IPS-18c (cell line): ENCODE measurements around the gene DLEC1.

Source experiments
- H3K4me3 ChIP-seq: 2 replicates; pipeline ENCODE4 v1.7.0; 2013; ENCODE audit warnings: low read depth, mild to moderate bottlenecking, low read length, moderate library complexity; ENCODE audit not compliant: insufficient read depth
- H3K9me3 ChIP-seq: one replicate; pipeline ENCODE4 v1.6.1; 2013; ENCODE audit warnings: mild to moderate bottlenecking, low read length, moderate library complexity; ENCODE audit not compliant: control insufficient read depth, insufficient read depth

The DLEC1 gene

GRCh38 chr3:38011111-38011510 lies 27.9 kb upstream of the DLEC1 start:
- Histone ChIP-seq H3K4me3 (no peak overlapping the region), H3K9me3 (no peaks in the 10 kb centered on the region)

DNA sequence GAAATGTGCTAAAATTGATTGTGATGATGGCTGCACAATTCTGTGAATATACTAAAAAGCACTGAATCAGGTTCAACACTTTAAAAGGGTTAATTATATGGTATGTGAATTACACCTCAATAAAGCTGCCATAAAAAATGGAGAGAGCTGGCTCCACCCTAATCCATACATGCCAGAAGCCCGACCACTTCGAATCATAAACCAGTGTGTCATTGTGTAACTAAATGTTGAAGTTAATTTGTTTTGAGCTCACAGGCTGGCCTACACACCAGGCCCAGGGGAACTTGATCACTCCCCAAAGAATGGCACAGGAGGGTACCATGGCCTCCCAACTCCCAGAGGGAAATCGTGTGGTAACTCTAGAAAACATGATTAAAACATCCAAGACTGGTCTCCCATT lies 23.5 kb upstream of the DLEC1 start:
- H3K9me3 ChIP-seq: no peaks in the 10 kb centered on the region
- H3K4me3 ChIP-seq: no peak overlapping the region

DNA sequence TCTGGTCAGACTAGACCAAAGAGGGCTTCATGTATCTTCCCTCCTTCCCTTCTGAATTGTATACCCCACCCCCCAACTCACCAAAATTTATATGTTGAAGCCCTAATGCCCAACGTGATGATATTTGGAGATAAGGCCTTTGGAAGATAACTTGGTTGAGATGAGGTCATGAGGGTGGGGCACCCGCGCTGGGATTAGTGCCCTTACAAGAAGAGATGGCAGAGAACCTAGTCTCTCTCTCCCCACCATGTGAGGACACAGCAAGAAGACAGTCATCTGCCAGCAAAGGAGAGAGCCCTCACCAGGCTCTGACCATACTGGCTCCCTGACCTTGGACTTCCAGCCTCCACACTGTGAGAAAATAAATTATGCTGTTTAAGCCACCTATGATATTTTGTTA lies 23.0 kb upstream of the DLEC1 start:
- Histone ChIP-seq H3K9me3 (no peaks in the 10 kb centered on the region), H3K4me3 (no peak overlapping the region)

GRCh38 chr3:38016410-38016809 lies 22.6 kb upstream of the DLEC1 start:
- H3K4me3 ChIP-seq: no peak overlapping the region
- H3K9me3 ChIP-seq: no peaks in the 10 kb centered on the region

GRCh38 chr3:38016847-38017444 lies 22.1 kb upstream of the DLEC1 start:
- Histone ChIP-seq H3K9me3 (no peaks in the 10 kb centered on the region), H3K4me3 (no peak overlapping the region)

DNA sequence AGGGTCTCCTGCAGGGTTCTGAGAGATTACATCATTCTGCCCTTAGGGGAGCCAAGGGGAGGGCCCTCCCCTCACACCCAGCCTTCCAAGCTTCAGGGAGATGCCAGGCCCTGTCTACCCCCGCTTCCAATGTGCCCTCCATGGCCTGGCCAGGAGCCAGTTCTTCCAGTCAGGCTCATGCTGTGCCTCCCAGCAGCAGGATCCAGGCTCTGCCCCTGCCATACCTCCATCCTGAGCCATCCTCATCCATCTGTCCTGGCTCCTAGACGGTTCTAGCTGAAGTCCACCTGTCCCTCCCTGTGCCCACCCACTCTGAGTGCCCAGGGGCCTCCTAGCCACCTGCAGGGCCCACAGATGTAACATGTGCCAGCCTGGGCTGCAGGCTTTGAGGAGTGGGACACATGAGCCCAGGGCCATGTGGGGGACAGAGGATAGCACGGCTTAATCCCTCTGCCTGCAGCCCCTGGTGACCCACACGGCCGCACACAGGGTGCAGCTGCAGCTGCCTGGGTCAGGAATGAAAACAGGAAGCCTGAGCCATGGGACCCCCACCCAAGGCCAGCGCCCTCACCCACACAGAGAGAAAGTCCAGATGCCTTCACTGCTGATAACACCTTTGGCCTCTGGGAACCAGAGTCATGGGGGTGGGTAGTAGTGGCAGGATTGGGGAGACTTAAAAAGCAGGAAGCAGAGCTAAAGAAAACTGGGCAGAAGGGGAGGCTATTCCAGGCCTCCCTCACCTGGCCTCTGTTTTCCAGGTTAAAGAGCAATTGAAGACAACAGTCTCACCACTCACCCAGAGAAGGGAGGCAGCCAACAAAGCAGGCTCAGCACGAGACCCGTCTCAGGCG lies 21.3 kb upstream of the DLEC1 start:
- H3K4me3 ChIP-seq: no peak overlapping the region
- no peaks in the 10 kb centered on the region for H3K9me3 ChIP-seq

- Histone ChIP-seq H3K4me3 (no peak overlapping the region), H3K9me3 (no peaks in the 10 kb centered on the region)
Measured at GRCh38 chr3:38018296-38019266, 20.4 kb upstream of the DLEC1 start.

DNA sequence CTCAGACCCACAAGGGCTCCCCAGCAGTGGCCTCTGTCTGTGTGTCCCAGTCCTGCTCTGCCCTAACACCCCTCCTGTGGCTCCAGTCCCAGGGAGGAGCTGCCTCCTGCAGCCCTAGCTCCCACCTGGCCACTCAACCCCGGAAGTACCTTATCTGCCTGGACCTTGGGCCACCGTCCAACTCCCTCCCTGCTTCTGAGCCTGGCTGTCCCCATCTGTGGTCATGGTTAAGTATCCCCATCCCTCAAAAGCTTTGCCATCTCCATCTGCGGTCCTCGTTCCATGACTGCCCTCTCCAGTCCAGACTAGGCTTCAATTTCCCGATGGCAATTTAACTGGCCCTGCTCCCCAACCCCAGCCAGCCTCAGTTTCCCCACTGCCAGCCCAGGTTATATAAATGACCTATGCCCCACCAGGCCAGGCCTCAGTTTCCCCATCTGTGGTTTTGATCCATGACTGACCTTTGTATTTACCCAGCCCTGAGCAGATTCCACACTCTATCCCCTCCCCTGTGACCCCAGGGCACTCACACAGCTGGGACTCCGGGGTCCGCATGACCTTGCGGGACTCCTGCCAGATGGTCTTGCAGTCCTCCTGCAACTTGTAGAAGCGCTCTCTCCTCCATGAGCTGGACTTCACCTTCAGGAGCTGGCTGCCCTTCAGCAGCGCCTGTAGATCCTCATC lies 19.2 kb upstream of the DLEC1 start:
- no peak overlapping the region for H3K4me3 ChIP-seq
- no peaks in the 10 kb centered on the region for H3K9me3 ChIP-seq

DNA sequence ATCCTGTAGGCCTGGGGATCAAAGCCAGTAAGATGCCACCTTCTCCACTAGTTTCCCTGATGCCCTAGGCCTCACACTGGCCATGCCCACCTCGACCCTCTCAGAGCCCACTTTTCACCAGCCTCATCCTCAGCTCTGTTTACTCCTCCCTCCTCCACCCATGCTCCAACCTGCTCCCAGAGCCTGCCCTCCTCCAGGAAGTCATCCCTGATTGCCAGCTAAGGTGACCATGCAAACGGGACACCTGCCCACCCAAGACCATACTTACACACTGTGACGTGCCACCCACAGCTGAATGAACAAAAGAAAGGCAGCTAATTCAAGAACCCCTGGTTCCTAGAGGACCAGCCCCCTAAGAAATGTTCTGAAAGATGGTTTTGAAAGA lies 18.7 kb upstream of the DLEC1 start:
- Histone ChIP-seq H3K4me3 (no peak overlapping the region), H3K9me3 (no peaks in the 10 kb centered on the region)

- H3K9me3 ChIP-seq: no peaks in the 10 kb centered on the region
- H3K4me3 ChIP-seq: no peak overlapping the region
Measured at GRCh38 chr3:38021196-38021595, 17.8 kb upstream of the DLEC1 start.

GRCh38 chr3:38022301-38022700 lies 16.7 kb upstream of the DLEC1 start:
- no peak overlapping the region for H3K4me3 ChIP-seq

GRCh38 chr3:38022896-38023709 lies 15.9 kb upstream of the DLEC1 start:
- Histone ChIP-seq H3K9me3 (no peaks in the 10 kb centered on the region), H3K4me3 (no peak overlapping the region)

More at GRCh38 chr3:38022301-38022700, 16.7 kb upstream of the DLEC1 start:
- H3K9me3 ChIP-seq: no peaks in the 10 kb centered on the region

- Histone ChIP-seq H3K9me3 (no peaks in the 10 kb centered on the region), H3K4me3 (no peak overlapping the region)
Measured at GRCh38 chr3:38026856-38027255, 12.2 kb upstream of the DLEC1 start.

DNA sequence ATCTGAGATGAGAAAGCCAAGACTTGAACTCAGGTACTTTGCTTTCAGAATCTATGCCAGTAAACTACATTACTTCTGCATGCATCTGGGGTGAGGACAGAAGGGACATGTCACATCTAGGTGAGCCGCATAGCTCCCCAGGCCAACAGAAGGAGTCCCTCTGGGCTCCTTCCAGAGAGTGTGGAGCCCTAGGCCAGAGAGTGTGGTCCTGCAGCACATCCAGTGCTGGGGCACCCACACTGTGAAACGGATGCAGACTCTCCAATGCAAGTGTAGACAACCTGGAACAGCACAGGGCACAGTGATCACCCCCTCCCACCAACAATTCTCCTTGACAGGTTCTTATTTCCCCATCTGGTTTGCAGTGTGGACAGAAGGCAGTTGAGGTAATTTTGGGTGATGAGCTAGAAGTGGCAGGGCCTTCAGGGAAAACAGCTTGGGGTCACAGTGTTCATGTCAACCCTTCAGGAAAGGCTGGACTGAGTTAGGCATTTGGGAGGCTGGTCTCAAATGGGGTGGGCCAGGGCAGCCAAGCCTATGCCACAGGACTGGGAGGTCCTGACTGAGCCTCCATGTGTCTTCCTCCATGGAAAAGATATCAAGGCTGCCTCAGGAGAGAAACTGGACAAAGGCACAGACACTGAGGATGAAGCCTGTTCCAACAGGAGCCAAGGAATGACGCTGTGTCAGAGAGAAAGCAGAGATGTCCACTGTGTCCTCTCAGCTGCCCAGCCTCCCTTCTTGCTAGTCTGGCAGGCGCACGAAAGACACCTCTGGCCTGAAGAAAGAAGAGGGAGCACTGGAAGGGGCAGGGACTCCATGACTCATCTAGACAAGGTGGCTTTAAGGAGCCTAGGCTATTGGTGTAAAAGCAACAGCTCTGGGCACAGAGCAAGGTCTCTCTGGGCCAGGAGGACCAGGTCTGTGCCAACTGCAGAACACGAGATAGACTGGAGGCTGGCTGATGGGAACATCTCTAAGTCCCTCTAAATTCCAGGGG lies 11.2 kb upstream of the DLEC1 start:
- Histone ChIP-seq H3K9me3 (no peaks in the 10 kb centered on the region), H3K4me3 (peak overlapping the region; percentile 72; the same call in 1 of the 2 replicates)

GRCh38 chr3:38028621-38029361 lies 10.2 kb upstream of the DLEC1 start:
- Histone ChIP-seq H3K4me3 (peak overlapping the region; percentile 72), H3K9me3 (no peaks in the 10 kb centered on the region)
